Duodenal mucosa (tissue), 2 donors: ENCODE measurements around the gene COL5A1.

Experiments
- H3K27ac ChIP-seq: one replicate; pipeline ENCODE4 v1.7.0; 2013; ENCODE audit warnings: low read depth, low read length
- H3K27me3 ChIP-seq, 2 donors: one replicate each; pipeline ENCODE4 v1.7.0; 2013; ENCODE audit warnings: low read length in 2 of 2, control low read depth in 1 of 2; ENCODE audit not compliant: insufficient read depth in 2 of 2, control insufficient read depth in 1 of 2
- H3K36me3 ChIP-seq, 2 donors: one replicate each; pipeline ENCODE4 v1.7.0; 2013; ENCODE audit warnings: low read length in 2 of 2, control low read depth in 1 of 2; ENCODE audit not compliant: insufficient read depth in 2 of 2, control insufficient read depth in 1 of 2
- H3K4me1 ChIP-seq, 2 donors: one replicate each; pipeline ENCODE4 v1.7.0; 2013; ENCODE audit warnings: low read length in 2 of 2, control low read depth in 1 of 2; ENCODE audit not compliant: insufficient read depth in 2 of 2, control insufficient read depth in 1 of 2
- H3K4me3 ChIP-seq, 2 donors: one replicate each; pipeline ENCODE4 v1.7.0; 2013; ENCODE audit warnings: low read length in 2 of 2, low read depth in 1 of 2
- H3K9ac ChIP-seq, 2 donors: one replicate each; pipeline ENCODE4 v1.7.0; 2013; ENCODE audit warnings: low read length in 2 of 2, low read depth in 1 of 2
- H3K9me3 ChIP-seq, 2 donors: one replicate each; pipeline ENCODE4 v1.7.0; 2013; ENCODE audit warnings: low read length in 2 of 2, control low read depth in 1 of 2; ENCODE audit not compliant: control insufficient read depth in 1 of 2

The COL5A1 gene

DNA sequence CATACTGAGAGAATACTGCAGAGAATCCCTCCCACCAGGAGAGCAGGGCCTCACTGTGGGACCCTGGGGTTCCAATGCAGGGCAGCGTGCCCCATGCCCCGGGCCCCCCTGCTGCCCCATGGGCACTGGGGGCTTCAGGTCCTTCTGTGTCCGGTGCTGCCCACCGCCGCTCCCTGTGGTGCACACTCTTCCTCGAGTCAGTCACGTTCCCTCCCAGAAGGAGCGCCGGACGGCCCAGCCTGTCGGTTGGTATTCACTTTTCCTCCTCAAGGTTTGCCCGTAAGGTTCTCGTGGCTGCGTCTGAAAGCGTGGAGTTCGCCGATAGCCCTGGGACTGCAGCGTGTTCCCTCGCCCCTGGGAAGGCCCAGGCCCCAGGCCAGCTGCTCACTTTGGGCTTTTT is 190.9 kb downstream of the COL5A1 start:
- Histone ChIP-seq H3K27ac (no peak overlapping the region), H3K9ac (no peak overlapping the region), H3K9me3 (no peaks in the 10 kb centered on the region), H3K4me3 (no peak overlapping the region), H3K36me3 (peaks cover 4 to 14% of the 10 kb centered on the region in 2 donors), H3K27me3 (no peaks in the 10 kb centered on the region), H3K4me1 (no peaks in the 10 kb centered on the region)

DNA sequence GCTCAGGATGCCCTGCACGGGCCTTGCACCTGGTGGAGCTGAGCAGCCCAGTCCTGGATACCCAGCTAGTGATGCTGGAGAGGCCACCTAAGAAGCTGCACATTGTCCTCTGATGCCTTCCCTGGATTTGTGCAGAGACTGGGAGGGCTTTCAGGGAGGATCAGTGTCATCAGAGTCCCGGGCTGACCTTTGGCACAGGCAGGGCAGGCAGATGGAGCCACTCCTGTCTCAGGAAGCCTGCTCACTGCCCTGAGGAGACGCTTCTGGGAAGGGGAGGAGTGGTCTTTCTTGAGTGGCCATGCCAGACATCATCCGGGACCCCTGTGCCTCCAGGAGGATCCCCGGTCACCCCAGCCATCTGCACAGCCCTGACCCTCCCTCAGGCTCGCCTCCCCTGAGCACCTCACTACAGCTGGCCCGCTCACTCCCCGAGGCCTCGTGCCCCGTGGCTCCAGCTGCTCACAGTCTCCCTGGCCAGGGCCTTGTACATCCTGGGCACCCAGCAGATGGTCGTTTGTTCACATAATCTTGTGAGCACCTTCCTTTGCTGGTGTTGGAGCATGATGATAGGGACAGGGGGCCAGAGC is 191.8 kb downstream of the COL5A1 start:
- H3K9ac ChIP-seq, result no peak overlapping the region
- H3K27me3 ChIP-seq, result no peaks in the 10 kb centered on the region
- H3K4me1 ChIP-seq, result no peaks in the 10 kb centered on the region
- H3K36me3 ChIP-seq, result peaks cover 4 to 15% of the 10 kb centered on the region in 2 donors
- no peaks in the 10 kb centered on the region for H3K9me3 ChIP-seq
- no peak overlapping the region for H3K4me3 ChIP-seq
- H3K27ac ChIP-seq, result no peak overlapping the region

DNA sequence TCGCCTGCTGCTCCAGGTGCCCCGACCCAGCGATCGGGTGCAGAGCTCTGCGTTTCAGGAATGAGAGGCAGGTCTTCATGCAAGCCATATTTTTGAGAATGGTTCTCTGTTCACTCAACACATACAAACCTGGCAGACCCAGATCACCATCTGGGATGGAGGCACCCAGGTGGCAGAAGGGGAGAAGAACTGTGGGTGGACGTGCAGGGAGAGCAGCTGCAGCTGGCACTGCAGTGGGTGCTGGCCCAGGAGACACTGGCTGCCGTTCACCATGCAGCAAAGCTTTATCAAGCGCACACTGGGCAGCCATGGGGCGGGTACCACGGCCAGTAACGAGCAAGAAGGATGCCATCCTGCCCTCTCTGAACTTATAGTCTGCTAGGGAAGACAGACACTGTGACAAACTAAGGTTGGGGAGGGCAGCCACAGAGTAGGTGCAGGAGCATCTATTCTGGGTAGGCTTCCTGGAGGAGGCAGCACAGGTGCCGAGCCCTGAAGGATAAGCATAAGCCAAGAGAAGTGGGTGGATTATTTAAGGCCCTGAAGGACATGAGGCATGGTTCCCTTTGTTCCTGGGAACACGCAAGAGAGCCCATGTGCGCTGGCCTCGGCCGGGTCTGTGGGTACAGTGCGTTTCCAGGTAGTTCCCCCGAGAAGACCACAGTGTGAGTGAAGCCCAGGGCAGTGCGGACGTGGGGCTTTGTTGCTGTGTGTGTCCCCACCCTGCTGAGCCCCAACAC is 192.8 kb downstream of the COL5A1 start:
- no peak overlapping the region for H3K27ac ChIP-seq
- H3K4me1 ChIP-seq, result no peaks in the 10 kb centered on the region
- peaks cover 0 to 11% of the 10 kb centered on the region in 2 donors for H3K36me3 ChIP-seq
- H3K9me3 ChIP-seq, result no peaks in the 10 kb centered on the region
- no peaks in the 10 kb centered on the region for H3K27me3 ChIP-seq
- no peak overlapping the region for H3K4me3 ChIP-seq
- H3K9ac ChIP-seq, result no peak overlapping the region

DNA sequence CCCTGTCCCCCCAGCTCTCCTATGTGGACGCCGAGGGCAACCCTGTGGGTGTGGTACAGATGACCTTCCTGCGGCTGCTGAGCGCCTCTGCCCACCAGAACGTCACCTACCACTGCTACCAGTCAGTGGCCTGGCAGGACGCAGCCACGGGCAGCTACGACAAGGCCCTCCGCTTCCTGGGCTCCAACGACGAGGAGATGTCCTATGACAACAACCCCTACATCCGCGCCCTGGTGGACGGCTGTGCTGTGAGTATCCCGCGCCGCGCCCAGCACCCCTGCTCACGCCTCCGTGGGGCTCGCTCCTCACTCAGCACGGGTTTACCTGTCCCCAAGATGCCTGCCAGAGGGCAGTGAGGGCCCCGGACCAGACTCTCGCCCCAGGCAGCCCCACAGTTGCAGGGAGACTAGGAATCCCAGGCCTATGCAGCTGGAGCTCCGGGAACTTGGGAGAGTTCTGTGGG is 193.4 kb downstream of the COL5A1 start:
- Histone ChIP-seq H3K36me3 (peaks cover 0 to 11% of the 10 kb centered on the region in 2 donors), H3K27ac (no peak overlapping the region), H3K27me3 (no peaks in the 10 kb centered on the region), H3K9ac (no peak overlapping the region), H3K4me1 (no peaks in the 10 kb centered on the region), H3K9me3 (no peaks in the 10 kb centered on the region), H3K4me3 (no peak overlapping the region)

DNA sequence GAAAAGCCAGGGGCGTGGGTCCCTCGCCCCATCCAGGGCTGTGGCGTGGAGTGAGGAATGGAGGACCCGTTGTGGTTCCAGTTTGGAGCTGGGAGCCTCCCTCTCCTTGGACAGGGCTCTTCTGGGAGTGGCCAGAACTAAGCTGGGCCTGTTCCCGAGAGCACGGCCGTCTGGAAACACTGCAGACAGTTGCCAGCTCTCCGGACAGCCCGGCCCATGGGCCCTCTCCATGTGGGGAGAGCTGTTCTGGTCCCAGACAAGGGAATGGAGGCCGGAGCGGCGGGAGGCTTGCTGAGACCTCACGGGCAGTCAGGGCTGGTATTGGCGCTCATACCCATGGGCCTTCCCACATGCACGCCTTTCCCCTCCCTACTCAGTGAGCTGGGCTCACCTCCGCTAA is 193.8 kb downstream of the COL5A1 start:
- Histone ChIP-seq H3K36me3 (peaks cover 0 to 11% of the 10 kb centered on the region in 2 donors), H3K4me3 (no peak overlapping the region), H3K27ac (no peak overlapping the region), H3K4me1 (no peaks in the 10 kb centered on the region), H3K27me3 (no peaks in the 10 kb centered on the region), H3K9ac (no peak overlapping the region), H3K9me3 (no peaks in the 10 kb centered on the region)

DNA sequence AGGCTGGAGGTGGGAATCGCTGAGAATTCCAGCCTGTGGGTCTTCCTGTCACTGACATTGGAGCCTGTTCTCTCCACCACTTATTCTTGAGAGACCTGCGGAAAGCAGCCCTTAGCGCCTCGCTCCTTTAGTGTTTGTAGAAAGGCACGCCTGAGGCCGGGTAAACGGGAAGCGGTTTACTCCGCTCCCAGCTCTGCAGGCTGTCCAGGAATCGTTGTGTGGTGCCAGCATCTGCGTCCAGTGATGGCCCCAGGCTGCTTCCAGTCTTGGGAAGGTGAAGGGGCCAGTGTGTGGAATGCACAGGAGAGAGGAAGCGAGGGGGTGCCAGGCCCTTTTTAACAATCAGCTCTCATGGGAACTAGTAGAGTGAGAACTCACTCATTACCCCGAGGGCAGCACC is 194.4 kb downstream of the COL5A1 start:
- Histone ChIP-seq H3K27ac (no peak overlapping the region), H3K4me1 (no peaks in the 10 kb centered on the region), H3K9ac (no peak overlapping the region), H3K27me3 (no peaks in the 10 kb centered on the region), H3K4me3 (no peak overlapping the region), H3K9me3 (no peaks in the 10 kb centered on the region), H3K36me3 (peaks cover 0 to 9% of the 10 kb centered on the region in 2 donors)

DNA sequence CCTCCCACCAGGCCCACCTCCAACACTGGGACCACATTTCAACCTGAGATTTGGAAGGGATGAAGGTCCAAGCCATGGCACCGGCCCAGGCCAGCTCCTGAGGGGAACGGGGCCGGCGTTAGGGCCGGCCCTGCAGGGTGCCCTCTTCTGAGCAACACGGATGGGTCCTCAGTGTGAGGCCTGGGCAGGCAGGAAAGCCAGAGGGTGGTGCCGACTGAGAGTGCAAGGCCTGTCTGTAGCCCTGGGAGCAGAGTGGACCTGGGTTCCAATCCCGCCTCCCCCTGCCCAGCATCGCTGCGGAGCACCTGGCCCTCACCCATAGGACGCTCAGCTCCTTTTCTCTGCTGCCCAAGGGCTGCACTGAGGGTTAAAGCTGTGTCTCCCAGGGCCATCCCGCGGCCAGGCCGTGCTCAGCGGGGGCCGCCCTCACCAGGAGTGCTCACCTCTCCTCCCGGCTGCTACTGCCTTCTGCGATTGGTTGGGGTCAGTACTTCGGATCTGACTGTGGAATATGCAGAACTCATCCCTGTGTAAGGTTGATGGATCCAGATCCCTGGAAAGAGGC is 194.9 kb downstream of the COL5A1 start:
- H3K36me3 ChIP-seq, result peaks cover 0 to 7% of the 10 kb centered on the region in 2 donors
- no peaks in the 10 kb centered on the region for H3K9me3 ChIP-seq
- no peak overlapping the region for H3K9ac ChIP-seq
- no peaks in the 10 kb centered on the region for H3K4me1 ChIP-seq
- H3K4me3 ChIP-seq, result no peak overlapping the region
- no peaks in the 10 kb centered on the region for H3K27me3 ChIP-seq
- H3K27ac ChIP-seq, result no peak overlapping the region

DNA sequence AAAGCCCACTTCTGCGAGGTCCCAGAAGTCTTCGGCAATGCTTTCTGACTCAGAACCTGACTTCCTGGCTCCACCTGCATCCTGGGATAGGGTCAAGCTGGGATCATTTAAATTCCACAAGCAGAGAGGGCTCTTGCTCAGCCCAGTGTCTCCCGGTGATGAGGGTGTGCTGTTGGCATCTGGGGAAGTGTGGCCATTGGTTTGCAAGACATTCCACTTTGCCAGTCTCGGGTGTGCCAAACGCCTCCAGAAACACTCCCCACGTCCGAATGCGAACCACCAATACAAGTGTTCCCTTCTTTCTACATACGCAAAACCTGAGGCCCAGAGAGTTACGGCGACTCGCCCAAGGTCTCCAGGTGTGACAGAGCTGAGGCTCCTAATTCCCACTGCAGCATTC is 195.9 kb downstream of the COL5A1 start:
- Histone ChIP-seq H3K36me3 (peaks cover 0 to 7% of the 10 kb centered on the region in 2 donors), H3K27me3 (no peaks in the 10 kb centered on the region), H3K9ac (no peak overlapping the region)

DNA sequence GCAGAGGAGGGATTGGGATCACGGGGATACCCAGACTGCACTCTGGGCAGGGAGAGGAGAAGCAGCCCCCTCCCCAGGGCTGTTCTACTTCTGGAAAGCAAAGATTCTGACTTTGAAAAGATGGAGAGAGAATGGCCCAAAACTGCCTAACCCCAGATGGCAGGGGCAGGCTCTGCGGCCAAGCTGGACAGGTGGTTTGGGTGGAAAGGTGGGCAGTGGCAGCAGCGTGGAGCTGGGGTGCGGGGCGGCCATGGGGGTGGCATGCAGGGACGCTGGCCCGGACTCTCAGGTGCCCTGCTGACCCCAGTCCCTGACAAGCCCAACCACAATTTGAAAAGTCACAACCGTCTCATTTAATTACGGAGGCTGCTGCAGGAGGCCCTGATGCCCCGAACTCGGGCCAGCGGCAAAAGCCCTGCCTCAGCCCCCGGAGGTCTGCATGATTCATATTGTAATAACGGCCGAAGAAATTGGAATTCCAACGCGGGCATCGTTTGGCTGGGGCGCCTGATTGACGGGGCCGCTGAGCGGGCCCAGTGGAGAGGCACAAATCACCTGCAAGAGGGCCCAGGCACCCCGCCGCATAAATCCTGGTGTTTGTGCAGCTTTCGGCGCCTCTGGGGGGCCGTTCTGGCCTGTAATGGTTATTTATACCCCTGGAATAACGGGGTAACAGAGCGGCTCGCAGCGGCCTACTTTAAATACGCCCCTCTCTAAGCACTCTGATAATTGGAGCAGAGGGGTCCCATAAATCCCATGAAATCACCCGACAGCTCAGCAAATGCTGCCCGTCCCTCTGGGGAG is 197.2 kb downstream of the COL5A1 start:
- no peaks in the 10 kb centered on the region for H3K27me3 ChIP-seq
- no peak overlapping the region for H3K4me3 ChIP-seq
- H3K9ac ChIP-seq, result no peak overlapping the region
- peaks cover 0 to 7% of the 10 kb centered on the region in 2 donors for H3K36me3 ChIP-seq
- H3K9me3 ChIP-seq, result no peaks in the 10 kb centered on the region
- no peaks in the 10 kb centered on the region for H3K4me1 ChIP-seq
- H3K27ac ChIP-seq, result no peak overlapping the region

More for the DNA sequence above, 195.9 kb downstream of the COL5A1 start:
- Histone ChIP-seq H3K27ac (no peak overlapping the region), H3K9me3 (no peaks in the 10 kb centered on the region), H3K4me3 (no peak overlapping the region), H3K4me1 (no peaks in the 10 kb centered on the region)
